GM12878 (cell line): Measurements from ENCODE around the gene SUGP1. TPM values are rescaled to one million over a fixed set of nuclear protein-coding genes. Genes with fewer than 3 reads are reported as not detected.

ENCODE experiments used
- ATAC-seq: fragments of 200-7000 bp; cut with Tn5 transposase; 3 replicates; pipeline ENCODE4 v1.9.1; 2020; ENCODE audit warnings: mild to moderate bottlenecking, moderate library complexity
- BruUV-seq: library from RNA; stranded (reverse); fragments of 400-500 nt; replicated peaks from 2 replicates; lab custom pipeline; 2021; lab: Mats Ljungman, UMichigan
- CTCF ChIA-PET: fragments of 300-600 bp; sonication (Branson Sonifier 250); formaldehyde crosslinking; extraction: SDS; loops from one replicate; lab custom pipeline; 2021; ENCODE audit warnings: inconsistent platforms; lab: Yijun Ruan, JAX
- POLR2A ChIA-PET: fragments of 350-600 bp; formaldehyde crosslinking; extraction: SDS; loops from one replicate; lab custom pipeline; 2021; ENCODE audit warnings: inconsistent platforms; lab: Charles Lee
- RAD21 ChIA-PET: fragments of 300-600 bp; sonication (Branson Sonifier 250); formaldehyde crosslinking; loops from one replicate; lab custom pipeline; 2023; ENCODE audit warnings: antibody characterized with exemption; ENCODE audit not compliant: unreplicated experiment; lab: Charles Lee
- SMC1A ChIA-PET: fragments of 300-600 bp; sonication (Branson Sonifier 250); formaldehyde crosslinking; loops from one replicate; lab custom pipeline; 2023; ENCODE audit not compliant: unreplicated experiment, uncharacterized antibody; lab: Charles Lee
- DNase-seq: peaks from one replicate; pipeline ENCODE4 v3.0.0-alpha.2; 2011; ENCODE audit warnings: low read depth, low spot score
- FAIRE-seq: peaks from 3 replicates; lab custom pipeline; 2011; peaks lifted over from hg19 to GRCh38; lab: Jason Lieb, UNC
- H2AFZ ChIP-seq: 2 replicates; pipeline ENCODE4 v1.6.0; 2011; ENCODE audit warnings: low read depth, low read length, control low read depth; ENCODE audit not compliant: control insufficient read depth
- H3K27ac ChIP-seq: 2 replicates; pipeline ENCODE4 v1.5.1; 2011; ENCODE audit warnings: control low read depth; ENCODE audit not compliant: control insufficient read depth, insufficient read depth
- H3K27me3 ChIP-seq, 2 experiments: replicated peaks in 1 of 2; 2 replicates each; pipeline versions ENCODE4 v1.6.0 to v1.6.1; 2011; ENCODE audit warnings: low read length in 1 of 2; ENCODE audit not compliant: control insufficient read depth in 2 of 2, insufficient read depth in 2 of 2
- H3K36me3 ChIP-seq, 2 experiments: 2 replicates each; pipeline ENCODE4 v1.5.1; 2011; ENCODE audit warnings: low read length in 1 of 2; ENCODE audit not compliant: control insufficient read depth in 2 of 2, insufficient read depth in 2 of 2
- H3K4me1 ChIP-seq: 2 replicates; pipeline ENCODE4 v1.6.1; 2011; ENCODE audit warnings: mild to moderate bottlenecking, low read length, moderate library complexity, mixed read lengths; ENCODE audit not compliant: control insufficient read depth, insufficient read depth
- H3K4me2 ChIP-seq: 2 replicates; pipeline ENCODE4 v1.6.0; 2011; ENCODE audit warnings: control low read depth; ENCODE audit not compliant: control insufficient read depth, insufficient read depth
- H3K4me3 ChIP-seq: fragments of 200-600 bp; sonication (generic); 2 replicates; pipeline ENCODE4 v1.5.1; 2016
- H3K79me2 ChIP-seq: 2 replicates; pipeline ENCODE4 v1.6.0; 2011; ENCODE audit warnings: low read length; ENCODE audit not compliant: control insufficient read depth, insufficient read depth
- H3K9ac ChIP-seq: 2 replicates; pipeline ENCODE4 v1.8.0; 2011; ENCODE audit warnings: low read length, control low read depth, mixed read lengths; ENCODE audit not compliant: control insufficient read depth, insufficient read depth
- H3K9me3 ChIP-seq: replicated peaks from 3 replicates; pipeline ENCODE4 v1.5.1; 2011; ENCODE audit warnings: mild to moderate bottlenecking, low read length; ENCODE audit not compliant: control insufficient read depth, insufficient read depth
- H4K20me1 ChIP-seq: 2 replicates; pipeline ENCODE4 v1.6.0; 2011; ENCODE audit not compliant: control insufficient read depth, insufficient read depth
- BRCA1 ChIP-seq: IDR thresholded peaks from 2 replicates; pipeline ENCODE4 v1.6.1; 2011; ENCODE audit warnings: low read depth, low read length, improper control_type of control experiment
- MYB ChIP-seq: fragments of 150-350 bp; IDR thresholded peaks from 2 replicates; pipeline ENCODE4 v1.6.1; 2014; ENCODE audit warnings: mild to moderate bottlenecking, low read depth, low read length, borderline replicate concordance
- NFYA ChIP-seq: IDR thresholded peaks from 2 replicates; pipeline ENCODE4 v1.6.1; 2011; ENCODE audit warnings: low read depth, mild to moderate bottlenecking, low read length, improper control_type of control experiment, borderline replicate concordance
- NR2C2 ChIP-seq: IDR thresholded peaks from 2 replicates; pipeline ENCODE4 v1.6.1; 2011; ENCODE audit warnings: borderline replicate concordance, low read depth; ENCODE audit not compliant: control insufficient read depth, insufficient read length
- NRF1 ChIP-seq: conservative IDR thresholded peaks from 2 replicates; pipeline ENCODE4 v1.6.1; 2011; ENCODE audit warnings: mild to moderate bottlenecking, low read depth, low read length, improper control_type of control experiment
- POLR2A ChIP-seq: IDR thresholded peaks from 2 replicates; pipeline ENCODE4 v1.6.1; 2011; ENCODE audit warnings: low read depth, mild to moderate bottlenecking, low read length
- POLR2AphosphoS2 ChIP-seq: IDR thresholded peaks from 2 replicates; pipeline ENCODE4 v1.6.1; 2011; ENCODE audit warnings: low read depth, mild to moderate bottlenecking, low read length, improper control_type of control experiment, moderate library complexity
- SIX5 ChIP-seq: IDR thresholded peaks from 2 replicates; pipeline ENCODE4 v1.6.1; 2011; ENCODE audit warnings: mild to moderate bottlenecking, low read depth, low read length, moderate library complexity; ENCODE audit not compliant: severe bottlenecking
- SP1 ChIP-seq: IDR thresholded peaks from one replicate; pipeline ENCODE4 v1.6.1; 2011; ENCODE audit warnings: low read depth, low read length
- SPI1 ChIP-seq: IDR thresholded peaks from 2 replicates; pipeline ENCODE4 v1.6.1; 2011; ENCODE audit warnings: low read depth, mild to moderate bottlenecking, low read length, moderate library complexity, borderline replicate concordance; ENCODE audit not compliant: insufficient read depth
- ZZZ3 ChIP-seq: IDR thresholded peaks from 2 replicates; pipeline ENCODE4 v1.6.1; 2011; ENCODE audit warnings: low read depth; ENCODE audit not compliant: control insufficient read depth, insufficient read length
- WGBS: methylation state at CpG from one replicate; pipeline ENCODE4 v1.1.6; 2016; ENCODE audit warnings: low lambda C conversion rate; ENCODE audit not compliant: insufficient replicate concordance, insufficient coverage; ENCODE audit errors: missing lambda C conversion rate; 5-methylcytosine and 5-hydroxymethylcytosine counted together
- in situ Hi-C: fragments of 300-500 bp; cut with MboI; formaldehyde crosslinking; loops from 9 replicates; pipeline ENCODE4 v1.14.3; 2018; ENCODE audit warnings: mixed read lengths
- intact Hi-C: fragments of 100-400 bp; cut with micrococcal nuclease; formaldehyde crosslinking; loops from one replicate; pipeline ENCODE4 v1.14.2; 2022; ENCODE audit not compliant: unreplicated experiment
- polyA plus RNA-seq, 11 experiments: library from polyadenylated mRNA; depleted of rRNA in 4 of 11; unstranded in 6 of 11; stranded (reverse) in 5 of 11; fragments of >200 nt; fragmentation: Nextera tagmentation in 4 of 11; fragmentation: Illumina TruSeq in 1 of 11; extraction: Ambion mirVana in 4 of 11; extraction: Trizol in 1 of 11; gene quantifications; 1 replicate in 1 of 11; 2 replicates in 10 of 11; pipeline versions ENCODE4 v1.2.1 to v1.2.3, GENCODE V29; 2011 to 2016; ENCODE audit warnings: inconsistent platforms in 2 of 11, missing spikeins in 2 of 11, low read depth in 1 of 11
- total RNA-seq, 4 experiments: library from RNA; depleted of rRNA in 3 of 4; stranded (reverse); fragments of >200 nt in 3 of 4; fragmentation: Illumina TruSeq in 1 of 4; extraction: Trizol in 1 of 4; gene quantifications; 2 replicates each; pipeline versions ENCODE4 v1.2.1 to v1.2.3, GENCODE V29; 2013 to 2021
- TF ChIP-seq, protein P1 (sequence below): fragments of 450-650 bp; formaldehyde crosslinking; IDR thresholded peaks from 2 replicates; pipeline ENCODE4 v1.4.0; 2020; ENCODE audit warnings: mild to moderate bottlenecking, moderate library complexity

The SUGP1 gene
- total and polyA plus RNA-seq, 10 of the 15 experiments (the other 5 are each of a cell fraction or from before 2014, with no cell fraction given), result 1.6 to 70.2 (median 38.4) TPM

DNA sequence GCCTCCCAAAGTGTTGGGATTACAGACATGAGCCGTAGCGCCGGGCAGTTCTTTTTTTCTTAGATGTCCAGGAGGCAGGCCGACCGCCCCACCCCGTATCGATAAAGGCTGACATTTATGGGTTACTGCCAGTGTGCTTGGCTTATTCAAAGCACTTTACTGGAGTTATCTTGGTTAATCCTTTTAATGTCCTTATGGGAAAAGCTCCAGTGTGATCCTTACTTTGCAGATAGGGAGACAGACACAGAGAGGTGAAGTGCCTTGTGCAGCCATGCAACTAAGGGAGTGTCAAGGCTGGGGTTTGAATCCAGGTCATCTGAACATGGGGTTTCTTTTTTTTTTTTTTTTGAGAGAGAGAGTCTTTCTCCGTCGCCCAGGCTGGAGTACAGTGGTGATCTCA, 89.3 kb downstream of the SUGP1 start:
- SMC1A ChIA-PET, result interaction anchor here (1.0 kb wide), 1 partner anchor 28 kb away, joined by 3 read pairs; the partner anchor contains the start of gene NR2C2AP
- no TSS peak for BruUV-seq
- Histone ChIP-seq H3K9me3 (peaks cover 11% of the 10 kb centered on the region; the same call in 2 of the 3 replicates), H2AFZ (no peak overlapping the region), H3K4me3 (no peak overlapping the region), H3K27ac (no peak overlapping the region), H4K20me1 (no peaks in the 10 kb centered on the region), H3K79me2 (no peaks in the 10 kb centered on the region), H3K4me1 (no peaks in the 10 kb centered on the region), H3K27me3 (no peaks in the 10 kb centered on the region; a peak in 1 of 4 replicates), H3K36me3 (no peaks in the 10 kb centered on the region), H3K9ac (no peak overlapping the region), H3K4me2 (no peak overlapping the region)
- intact Hi-C loops, result no loop called here
- DNase-seq (no peak), FAIRE-seq (no peak), ATAC-seq (no peak)
- POLR2A ChIA-PET, result no interaction called here
- CTCF ChIA-PET, result no interaction called here
- in situ Hi-C loops, result no loop called here
- RAD21 ChIA-PET, result interaction anchor here (0.6 kb wide), 1 partner anchor 104 kb away, joined by 4 read pairs; no protein-coding TSS in a partner anchor
- TF ChIP-seq NFYA (no peak), NRF1 (no peak), SPI1 (no peak), ZZZ3 (no peak), POLR2A (no peak), SIX5 (no peak), MYB (no peak), BRCA1 (no peak), NR2C2 (no peak), POLR2AphosphoS2 (no peak), SP1 (no peak)
- TF ChIP-seq, protein P1, sequence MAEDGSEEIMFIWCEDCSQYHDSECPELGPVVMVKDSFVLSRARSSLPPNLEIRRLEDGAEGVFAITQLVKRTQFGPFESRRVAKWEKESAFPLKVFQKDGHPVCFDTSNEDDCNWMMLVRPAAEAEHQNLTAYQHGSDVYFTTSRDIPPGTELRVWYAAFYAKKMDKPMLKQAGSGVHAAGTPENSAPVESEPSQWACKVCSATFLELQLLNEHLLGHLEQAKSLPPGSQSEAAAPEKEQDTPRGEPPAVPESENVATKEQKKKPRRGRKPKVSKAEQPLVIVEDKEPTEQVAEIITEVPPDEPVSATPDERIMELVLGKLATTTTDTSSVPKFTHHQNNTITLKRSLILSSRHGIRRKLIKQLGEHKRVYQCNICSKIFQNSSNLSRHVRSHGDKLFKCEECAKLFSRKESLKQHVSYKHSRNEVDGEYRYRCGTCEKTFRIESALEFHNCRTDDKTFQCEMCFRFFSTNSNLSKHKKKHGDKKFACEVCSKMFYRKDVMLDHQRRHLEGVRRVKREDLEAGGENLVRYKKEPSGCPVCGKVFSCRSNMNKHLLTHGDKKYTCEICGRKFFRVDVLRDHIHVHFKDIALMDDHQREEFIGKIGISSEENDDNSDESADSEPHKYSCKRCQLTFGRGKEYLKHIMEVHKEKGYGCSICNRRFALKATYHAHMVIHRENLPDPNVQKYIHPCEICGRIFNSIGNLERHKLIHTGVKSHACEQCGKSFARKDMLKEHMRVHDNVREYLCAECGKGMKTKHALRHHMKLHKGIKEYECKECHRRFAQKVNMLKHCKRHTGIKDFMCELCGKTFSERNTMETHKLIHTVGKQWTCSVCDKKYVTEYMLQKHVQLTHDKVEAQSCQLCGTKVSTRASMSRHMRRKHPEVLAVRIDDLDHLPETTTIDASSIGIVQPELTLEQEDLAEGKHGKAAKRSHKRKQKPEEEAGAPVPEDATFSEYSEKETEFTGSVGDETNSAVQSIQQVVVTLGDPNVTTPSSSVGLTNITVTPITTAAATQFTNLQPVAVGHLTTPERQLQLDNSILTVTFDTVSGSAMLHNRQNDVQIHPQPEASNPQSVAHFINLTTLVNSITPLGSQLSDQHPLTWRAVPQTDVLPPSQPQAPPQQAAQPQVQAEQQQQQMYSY (CRISPR knock-in tag), result no peak
- WGBS, result 73% methylated on average over 9 of the region's 9 CpGs
